GM21737 (cell line): ENCODE results near the gene PUM1.

Experiments
- ATAC-seq: cut with Tn5 transposase; IDR thresholded peaks from one replicate; pipeline ENCODE4 v1.9.1; 2021; ENCODE audit warnings: mild to moderate bottlenecking, moderate library complexity; ENCODE audit not compliant: unreplicated experiment

The PUM1 gene

DNA sequence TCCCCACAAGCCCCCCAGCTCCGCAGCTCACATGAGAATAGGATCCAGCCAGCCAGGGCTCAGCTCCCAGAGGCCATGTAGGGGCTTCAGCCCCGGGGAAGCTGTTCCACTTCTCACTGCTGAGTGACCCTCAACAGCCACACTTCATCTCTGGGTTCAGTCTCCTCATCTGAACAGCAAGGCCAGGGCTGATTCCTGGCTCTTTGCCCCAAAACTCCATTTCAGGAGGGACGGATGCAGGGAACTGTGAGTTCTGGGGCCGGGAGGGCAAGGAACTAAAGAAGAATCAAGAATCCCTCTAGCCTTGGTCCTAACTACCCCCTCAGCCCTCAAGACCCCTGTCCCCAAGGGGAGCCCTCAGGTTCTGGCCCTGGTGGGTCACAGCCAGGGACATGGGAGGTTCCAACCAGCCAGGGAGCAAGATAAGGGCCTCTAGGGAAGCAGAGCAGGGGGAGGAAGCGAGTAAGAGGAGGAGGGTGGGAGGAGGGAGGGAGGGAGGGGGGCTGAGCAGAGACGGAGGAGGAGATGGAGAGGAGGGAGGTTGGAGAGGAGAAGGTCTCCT, 170.1 kb downstream of the PUM1 start:
- ATAC-seq: no peak

DNA sequence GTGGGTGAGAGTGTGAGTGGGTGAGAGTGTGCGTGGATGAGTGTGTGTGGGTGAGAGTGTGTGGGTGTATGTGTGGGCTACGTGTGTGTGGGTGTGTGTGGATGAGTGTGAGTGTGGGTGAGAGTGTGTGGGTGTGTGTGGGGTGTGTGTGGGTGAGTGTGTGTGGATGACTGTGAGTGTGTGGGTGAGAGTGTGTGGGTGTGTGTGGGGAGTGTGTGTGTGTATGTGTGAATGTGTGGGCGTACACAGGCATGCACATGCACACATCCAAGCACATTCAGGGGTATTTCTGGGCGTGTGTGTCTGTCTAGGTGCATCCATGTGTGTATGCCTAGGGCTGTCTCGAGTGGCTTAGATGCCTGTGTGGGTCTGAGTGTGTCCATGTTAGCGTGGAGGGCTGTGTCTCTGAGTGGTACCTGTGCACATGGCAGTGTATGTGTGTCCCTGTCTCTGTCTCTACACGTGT, 171.0 kb downstream of the PUM1 start:
- ATAC-seq: no peak

DNA sequence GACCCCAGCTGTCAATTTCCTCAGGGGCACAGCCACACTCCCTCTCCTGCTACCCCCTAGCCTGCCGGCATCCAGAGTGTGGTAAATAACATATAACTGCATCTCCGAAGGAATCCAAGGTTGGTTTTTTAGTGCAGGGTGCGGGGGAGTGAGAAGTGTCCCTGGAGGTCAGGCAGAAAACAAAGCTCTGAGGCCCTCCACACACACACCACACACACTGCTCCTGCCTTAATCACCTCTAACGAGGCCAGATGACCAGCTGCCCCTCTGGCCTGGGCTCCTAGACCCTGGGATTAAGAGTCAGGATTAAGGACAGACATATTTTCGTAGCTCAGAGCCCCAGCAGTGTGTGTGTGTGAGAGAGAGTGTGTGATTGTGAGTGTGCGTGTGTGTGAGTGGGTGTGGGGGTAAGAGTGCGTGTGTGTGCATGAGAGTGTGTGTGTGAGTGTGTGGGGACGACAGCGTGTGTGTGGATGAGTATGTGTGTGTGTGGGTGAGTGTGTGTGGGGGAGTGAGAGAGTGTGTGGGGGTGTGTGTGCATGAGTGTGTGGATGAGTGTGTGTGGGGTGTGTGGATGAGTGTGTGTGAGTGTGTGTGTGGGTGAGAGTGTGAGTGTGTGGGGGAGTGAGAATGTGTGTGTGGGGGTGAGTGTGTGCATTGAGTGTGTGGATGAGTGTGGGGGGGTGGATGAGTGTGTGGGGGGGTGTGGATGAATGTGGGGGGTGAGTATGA, 171.6 kb downstream of the PUM1 start:
- ATAC-seq: no peak

DNA sequence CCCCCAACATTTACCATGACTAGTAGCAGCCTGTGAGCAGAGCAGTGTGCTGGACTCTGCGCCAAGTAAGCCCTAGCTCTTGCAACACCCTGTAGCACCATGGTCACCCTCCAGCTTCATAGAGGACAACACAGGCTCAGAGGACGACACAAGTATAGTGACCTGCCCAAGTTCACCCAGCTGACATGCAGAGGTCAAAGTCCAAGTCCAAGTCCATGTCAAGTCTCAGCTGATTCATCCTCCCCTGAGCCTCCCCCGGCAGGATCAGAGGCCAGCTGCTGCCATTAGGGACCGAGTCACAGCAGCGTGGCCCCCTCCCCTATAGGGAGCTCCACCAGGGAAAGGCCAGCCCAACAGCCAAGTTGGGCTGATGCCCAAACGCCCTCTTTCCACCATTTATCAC, 172.8 kb downstream of the PUM1 start:
- no peak for ATAC-seq

DNA sequence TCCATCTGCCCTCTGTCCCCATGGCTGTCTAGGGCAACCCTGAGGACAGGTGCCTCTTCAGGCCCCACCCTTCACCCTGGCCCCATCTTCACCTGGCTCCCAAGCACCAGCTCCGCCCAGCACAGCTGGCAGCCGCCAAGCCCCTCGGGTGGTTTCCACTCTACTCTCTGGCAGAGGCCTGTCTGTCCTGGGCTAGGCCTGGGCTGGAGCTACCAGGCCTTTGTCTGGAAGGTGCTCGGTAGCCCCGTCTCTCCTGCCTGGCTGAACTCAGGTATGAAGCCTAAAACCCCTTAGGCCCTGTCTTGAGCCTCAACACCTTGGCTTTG, 174.3 kb downstream of the PUM1 start:
- ATAC-seq: no peak

DNA sequence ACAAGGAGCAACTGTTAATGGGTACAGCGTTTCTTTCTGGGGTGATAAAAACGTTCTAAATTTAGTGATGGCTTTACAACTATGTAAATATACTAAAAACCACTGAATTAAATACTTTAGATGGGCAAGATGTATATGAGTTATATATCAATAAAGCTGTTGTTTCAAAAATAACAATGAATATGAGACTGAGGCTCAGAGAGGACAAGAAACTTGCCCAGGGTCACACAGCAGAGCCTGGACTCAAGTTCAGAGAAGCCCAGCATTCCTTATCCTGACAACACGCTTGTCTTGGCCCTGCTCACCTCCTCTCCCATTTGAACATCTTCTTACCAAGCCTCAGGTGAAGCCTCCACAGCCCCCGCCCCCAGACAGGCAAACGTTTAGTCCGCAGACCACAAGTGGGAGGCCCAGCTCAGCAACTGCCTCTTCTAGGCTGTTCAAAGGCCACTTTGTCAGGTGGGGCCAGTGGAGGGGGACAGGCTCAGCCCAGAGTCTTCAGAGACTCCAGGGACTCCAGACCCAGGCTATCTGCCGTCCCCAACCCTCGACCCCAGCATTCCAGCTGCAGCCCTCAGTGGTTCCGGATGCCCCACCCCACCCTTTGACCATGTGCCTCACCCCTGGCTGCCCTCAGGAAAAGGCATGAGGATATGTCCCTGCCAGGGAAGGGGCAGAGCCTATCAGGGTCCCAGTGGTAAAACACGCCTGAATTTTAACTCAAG, 174.9 kb downstream of the PUM1 start:
- ATAC-seq: no peak

DNA sequence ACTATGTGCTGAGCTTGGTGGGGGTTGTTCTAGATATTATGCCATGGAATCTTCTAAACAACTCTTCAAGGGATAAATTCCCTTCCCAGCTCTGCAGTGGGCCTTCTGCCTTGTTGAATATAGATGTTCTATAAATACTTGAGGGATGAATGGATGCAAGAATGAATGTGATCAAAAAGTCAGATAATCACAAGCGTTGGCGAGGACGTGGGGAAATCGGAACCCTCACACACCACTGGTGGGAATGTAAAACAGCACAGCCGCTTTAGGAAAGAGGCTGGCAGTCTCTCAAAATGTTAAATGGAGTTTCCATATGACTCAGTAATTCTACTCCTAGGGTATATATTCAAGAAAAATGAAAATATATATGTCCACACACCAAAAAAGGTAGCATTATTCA, 176.0 kb downstream of the PUM1 start:
- no peak for ATAC-seq

DNA sequence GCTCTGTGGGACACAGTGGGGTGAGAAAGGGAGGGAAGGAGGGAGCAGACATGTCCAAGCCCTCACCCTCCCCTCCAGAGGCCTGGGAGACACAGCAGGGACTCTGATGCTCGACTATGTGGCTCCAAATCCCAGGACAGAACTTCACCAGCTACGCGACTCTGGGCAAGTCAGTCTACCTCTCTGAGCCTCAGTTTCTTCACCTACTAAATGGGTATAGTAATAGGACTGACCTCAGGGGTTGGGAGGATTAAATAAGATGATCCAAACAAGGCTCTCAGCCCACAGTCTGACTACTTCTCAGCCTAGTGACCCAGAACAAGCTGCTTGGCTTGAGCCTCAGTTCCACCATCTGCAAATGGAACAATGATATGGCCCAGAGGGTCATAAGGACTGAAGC, 176.5 kb downstream of the PUM1 start:
- ATAC-seq: no peak

DNA sequence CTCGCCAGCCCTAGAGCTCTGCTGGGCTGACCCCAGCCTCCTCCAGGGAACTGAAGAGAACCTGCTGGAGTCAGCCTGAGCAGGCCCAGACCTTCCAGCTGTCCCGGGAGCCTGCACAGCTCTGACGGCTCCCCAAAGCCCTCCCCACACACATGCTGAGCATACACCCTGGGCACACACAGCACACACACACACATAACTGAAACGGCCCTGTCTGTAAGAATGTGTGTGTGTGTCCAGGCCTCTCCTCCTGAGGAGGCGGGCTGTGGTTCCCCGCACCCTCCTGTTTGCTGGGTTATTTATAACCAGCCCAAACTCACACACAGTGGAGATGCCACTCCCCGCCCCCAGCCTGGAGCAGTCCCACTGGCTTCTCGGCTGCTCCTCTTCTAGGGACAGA, 177.1 kb downstream of the PUM1 start:
- ATAC-seq: no peak

DNA sequence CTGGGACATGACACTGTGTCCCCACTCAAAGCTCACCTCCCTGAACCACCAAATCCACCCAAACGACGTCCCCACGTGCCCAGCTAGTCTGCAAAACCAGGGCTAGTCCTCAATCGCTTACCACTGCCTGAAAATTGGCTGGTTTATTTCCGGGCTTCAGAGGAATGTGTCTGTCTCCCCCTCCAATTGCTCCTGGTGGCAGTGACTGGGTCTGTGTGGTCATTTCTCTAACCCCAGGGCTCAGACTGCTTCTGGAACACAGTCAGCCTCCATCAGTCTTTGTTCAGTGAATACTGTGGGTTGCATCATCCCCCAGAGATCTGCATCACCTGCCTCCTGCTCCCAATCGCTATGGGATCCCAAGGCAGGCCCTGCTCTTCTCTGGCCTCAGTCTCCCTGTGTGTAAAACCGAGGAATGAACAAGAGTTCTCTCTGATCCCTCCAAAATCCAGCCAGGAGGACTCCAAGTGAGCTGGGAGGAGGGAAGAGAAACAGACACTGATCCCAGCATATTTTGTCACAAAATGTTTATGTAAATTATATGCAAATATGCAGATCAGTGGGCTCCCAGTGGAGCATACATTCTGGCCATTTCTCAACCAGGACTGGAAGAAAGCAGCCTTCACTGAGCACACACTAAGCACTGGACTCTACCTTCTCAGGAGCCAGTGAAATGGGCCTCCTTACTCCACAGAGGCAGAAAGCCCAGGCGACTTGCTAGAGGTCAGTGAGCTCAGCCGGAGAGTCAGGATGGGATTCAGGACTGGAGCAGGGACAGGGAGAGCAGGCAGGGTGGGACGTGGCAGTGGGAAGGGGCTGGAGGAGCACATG, 177.8 kb downstream of the PUM1 start:
- ATAC-seq: no peak

DNA sequence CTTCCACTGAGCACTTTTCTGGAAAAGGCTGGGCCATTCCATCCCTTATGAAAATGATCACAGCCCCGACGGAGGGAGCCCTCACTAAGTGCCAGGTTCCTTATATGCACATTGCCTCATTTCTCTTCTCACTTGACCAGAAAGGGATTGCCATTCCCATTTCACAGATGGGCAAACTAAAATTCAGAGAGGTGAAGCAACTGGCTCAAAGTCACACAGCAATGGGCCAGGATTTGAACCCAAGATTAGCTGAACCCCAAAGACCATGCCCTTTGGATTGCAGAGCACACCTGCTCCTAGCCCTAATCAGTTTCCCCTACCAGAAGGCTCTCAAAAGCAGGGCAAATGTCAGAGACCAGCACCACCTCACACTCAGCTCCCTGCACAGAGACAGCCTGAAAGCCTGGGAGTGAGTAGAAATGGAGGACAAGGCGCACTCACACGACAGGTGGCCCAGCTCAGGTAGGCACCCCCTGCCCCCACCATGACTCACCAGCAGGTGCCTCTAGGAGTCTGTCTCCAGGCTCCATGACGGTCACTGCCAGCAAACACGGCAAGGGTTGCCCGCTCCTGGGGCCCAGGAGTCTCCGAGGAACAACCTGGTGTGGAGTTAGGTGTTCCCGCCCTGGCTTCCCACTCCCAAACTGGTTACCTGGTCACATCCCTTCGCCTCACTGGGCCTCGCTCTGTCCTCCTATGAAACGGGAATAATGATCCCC, 178.6 kb downstream of the PUM1 start:
- no peak for ATAC-seq

DNA sequence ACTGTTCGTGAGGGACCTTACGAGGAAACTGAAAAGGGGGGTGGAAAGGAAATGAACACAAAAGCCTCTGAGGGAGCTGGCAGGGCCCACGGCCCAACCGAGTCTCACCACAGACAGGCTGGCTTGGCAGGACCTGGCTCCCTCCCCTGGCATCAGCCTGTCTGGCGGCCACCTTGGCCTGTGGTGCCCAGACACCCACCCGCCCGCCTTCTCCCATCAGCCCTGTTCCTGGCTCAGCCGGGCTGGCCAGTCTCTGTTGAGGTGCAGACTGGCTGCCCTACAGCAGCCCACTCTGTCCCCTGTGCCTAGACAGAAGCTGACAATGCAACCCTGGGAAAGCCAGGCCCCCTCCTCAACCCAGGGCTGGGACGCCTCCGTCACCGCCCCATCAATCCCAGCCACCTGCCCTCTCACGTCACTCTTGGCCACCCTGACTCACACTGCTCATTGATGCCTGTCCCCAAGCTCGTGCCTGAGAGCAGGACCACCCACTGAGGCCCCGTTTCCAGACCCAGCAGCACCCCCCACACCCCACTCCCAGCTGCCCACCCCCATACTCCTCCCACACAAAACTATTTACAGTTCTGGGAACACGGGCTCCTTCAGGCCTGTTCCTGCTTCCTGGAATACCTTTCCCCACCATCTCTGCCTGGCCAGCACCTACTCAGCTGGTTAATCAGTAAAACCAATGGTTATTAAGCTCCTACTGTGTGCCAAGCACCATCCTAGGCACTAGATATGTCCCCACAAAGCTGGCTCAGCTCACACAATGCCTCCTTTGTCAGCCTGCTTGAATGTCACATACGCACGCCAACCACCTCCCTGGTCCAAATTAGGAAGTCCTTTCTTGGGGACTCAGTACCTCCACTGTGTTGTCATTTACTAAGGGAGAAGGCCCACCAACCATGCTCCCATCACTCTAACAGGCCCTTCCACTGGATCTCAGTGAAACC, 179.7 kb downstream of the PUM1 start:
- ATAC-seq: no peak

DNA sequence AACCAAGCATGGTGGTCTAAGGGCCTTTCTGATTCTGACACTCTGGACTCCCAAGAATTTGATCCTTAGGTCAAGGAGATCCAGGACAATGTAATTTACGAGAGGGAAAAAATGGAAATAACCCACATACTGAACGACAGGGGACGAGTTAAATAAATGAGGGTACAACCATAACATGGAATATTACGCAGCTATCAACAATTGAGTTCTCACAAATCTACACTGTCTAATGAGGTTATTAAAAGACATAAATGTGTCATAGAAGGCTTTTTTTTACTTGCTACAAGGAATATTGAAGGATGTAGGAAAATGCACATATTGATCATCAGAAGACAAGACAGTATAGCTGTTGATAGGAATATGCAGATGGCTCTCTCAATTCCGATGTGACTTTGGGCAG, 180.8 kb downstream of the PUM1 start:
- ATAC-seq: no peak

DNA sequence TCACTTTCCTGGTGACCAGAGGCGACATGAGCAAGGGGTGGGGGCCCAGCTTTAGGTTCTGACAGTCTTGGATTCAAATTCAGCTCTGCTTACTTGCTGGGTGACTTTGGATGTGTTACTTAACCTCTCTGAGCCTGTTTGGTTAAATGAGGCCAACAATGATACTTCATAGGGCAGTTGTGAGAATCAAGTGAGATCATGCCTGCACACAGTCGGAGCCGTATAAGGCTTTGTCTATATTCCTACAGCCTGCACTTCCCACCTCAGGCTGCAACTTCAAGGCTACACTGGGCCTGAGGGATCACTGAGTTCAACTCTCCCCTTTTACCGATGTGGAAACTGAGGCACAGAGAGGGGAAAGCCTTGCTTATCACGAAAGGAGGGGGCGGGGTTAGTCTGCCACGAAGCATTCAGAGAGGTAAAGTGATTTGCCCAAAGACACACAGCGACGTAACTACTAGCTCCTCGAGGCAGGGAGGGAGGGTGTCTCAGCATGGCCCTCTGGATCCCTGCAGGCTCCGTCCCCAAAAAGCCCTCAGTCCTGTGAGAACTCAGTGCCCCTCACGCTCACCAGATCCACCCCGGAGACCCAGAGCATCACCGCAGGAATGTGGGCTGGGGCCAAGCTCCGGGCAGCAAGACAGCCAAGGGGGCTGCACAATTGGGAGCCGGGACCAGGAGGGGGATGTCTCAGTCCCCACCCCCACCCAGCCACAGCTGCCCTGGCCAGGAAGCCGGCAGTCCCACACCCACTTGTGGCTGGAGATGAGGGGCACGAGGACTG, 181.9 kb downstream of the PUM1 start:
- ATAC-seq: no peak

DNA sequence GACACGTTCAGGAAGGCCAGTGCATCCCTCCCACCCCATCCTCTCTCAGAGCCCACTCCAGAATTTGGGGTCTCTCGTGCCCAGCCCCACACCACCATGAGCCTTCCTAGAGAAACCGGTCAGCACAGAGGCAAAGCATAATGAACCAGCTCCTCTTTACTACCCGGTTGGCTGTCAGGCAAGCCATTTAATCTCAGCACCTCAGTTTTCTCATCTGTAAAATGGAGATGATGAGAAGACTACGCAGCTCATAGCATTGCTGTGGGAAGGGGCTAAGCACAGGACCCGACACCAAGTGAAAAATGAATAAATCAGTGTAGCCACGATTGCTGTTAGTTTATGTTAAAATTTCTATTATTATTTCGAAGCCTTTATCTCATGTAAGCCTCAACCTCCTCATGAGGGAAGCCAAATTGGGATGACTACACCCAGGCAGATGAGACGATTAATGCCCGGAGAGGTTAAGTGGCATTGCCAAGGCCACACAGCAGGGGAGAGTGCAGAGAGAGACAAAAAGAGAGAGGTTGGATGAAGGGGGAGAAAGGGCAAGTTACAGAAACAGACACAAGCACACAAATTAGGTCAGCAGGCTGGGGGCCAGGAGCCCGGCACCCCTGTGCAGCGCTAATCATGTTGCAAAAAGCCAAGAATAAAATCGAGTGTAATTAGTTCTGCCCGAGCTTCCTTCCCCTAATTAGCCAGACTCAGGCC, 182.7 kb downstream of the PUM1 start:
- ATAC-seq: no peak
